OCI-LY1 (cell line): ENCODE data around the gene PRRC2B.

Source experiments
- EZH2 ChIP-seq: fragments of 200-600 bp; sonication (generic), shearing (Covaris generic); IDR thresholded peaks from 2 replicates; pipeline ENCODE4 v1.8.0; 2017; ENCODE audit warnings: borderline replicate concordance, mixed run types, mild to moderate bottlenecking, antibody characterized with exemption, low read length, moderate library complexity, mixed read lengths
- TF ChIP-seq, protein P1 (sequence below): fragments of 200-600 bp; sonication (generic), shearing (Covaris generic); IDR thresholded peaks from 2 replicates; pipeline ENCODE4 v1.5.1; 2017; ENCODE audit warnings: mild to moderate bottlenecking, antibody characterized with exemption, low read length, moderate library complexity, mixed read lengths

DNA sequence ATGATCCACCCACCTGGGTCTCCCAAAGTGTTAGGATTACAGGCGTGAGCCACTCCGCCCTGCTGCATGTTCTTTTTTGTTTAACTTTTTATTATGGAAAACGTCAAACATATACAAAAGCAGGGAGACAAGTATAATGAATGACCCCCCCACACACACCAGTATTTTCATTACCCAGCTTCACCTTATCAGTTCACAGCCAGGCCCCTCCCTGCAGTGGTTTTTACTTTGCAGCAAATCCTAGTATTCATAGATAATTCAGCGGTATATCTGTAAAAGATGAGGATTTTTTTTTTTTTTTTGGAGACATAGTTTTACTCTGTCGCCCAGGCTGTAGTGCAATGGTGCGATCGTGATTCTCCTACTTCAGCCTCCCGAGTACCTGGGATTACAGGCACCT is 111.1 kb downstream of the PRRC2B start:
- TF ChIP-seq, protein P1, sequence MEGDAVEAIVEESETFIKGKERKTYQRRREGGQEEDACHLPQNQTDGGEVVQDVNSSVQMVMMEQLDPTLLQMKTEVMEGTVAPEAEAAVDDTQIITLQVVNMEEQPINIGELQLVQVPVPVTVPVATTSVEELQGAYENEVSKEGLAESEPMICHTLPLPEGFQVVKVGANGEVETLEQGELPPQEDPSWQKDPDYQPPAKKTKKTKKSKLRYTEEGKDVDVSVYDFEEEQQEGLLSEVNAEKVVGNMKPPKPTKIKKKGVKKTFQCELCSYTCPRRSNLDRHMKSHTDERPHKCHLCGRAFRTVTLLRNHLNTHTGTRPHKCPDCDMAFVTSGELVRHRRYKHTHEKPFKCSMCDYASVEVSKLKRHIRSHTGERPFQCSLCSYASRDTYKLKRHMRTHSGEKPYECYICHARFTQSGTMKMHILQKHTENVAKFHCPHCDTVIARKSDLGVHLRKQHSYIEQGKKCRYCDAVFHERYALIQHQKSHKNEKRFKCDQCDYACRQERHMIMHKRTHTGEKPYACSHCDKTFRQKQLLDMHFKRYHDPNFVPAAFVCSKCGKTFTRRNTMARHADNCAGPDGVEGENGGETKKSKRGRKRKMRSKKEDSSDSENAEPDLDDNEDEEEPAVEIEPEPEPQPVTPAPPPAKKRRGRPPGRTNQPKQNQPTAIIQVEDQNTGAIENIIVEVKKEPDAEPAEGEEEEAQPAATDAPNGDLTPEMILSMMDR: no peak
- no peak for TF ChIP-seq EZH2
